Measurements from ENCODE around the gene PHF2. TPM values are rescaled to one million over a fixed set of nuclear protein-coding genes. Genes with fewer than 3 reads are reported as not detected.

The PHF2 gene
- total and polyA plus RNA-seq, 9 of the 15 experiments (the other 6 are each of a cell fraction or from before 2014, with no cell fraction given): 0.37 to 14.4 (median 8.1) TPM

GRCh38 chr9:93668261-93668871 lies 92.0 kb downstream of the PHF2 start (continued):
- TF ChIP-seq TCF15 (CRISPR knock-in tag; IDR thresholded peaks at IDR 0.05): no peak
- peak; percentile 42 to 71; a peak in 3 of 4 replicates for TF ChIP-seq MNT (conservative IDR thresholded peaks at IDR 0.05)
- TF ChIP-seq MCM7 (IDR thresholded peaks at IDR 0.05): no peak
- no peak for TF ChIP-seq ADNP (tag; IDR thresholded peaks at IDR 0.05)
- no peak for TF ChIP-seq ELK3 (CRISPR knock-in tag; IDR thresholded peaks at IDR 0.05)
- no peak for TF ChIP-seq FOSL1 (tag; conservative IDR thresholded peaks at IDR 0.05)
- no peak for TF ChIP-seq ZBTB1 (CRISPR knock-in tag; IDR thresholded peaks at IDR 0.05; ENCODE audit: borderline replicate concordance, low read depth)
- no peak for TF ChIP-seq ZNF589 (CRISPR knock-in tag; IDR thresholded peaks at IDR 0.05; ENCODE audit: low read depth)
- no peak for TF ChIP-seq SRF (CRISPR knock-in tag; IDR thresholded peaks at IDR 0.05)
- TF ChIP-seq ATF2 (CRISPR knock-in tag; IDR thresholded peaks at IDR 0.05): no peak
- no peak for TF ChIP-seq SRSF1 (IDR thresholded peaks at IDR 0.05; ENCODE audit: low read depth, low read length)
- no peak for TF ChIP-seq NCOA2 (IDR thresholded peaks at IDR 0.05; ENCODE audit: partially characterized antibody in 2 of 2)
- peak; percentile 47; the same call in 1 of the 2 replicates for TF ChIP-seq TFAP4 (CRISPR knock-in tag; IDR thresholded peaks at IDR 0.05; ENCODE audit: borderline replicate concordance)
- no peak for TF ChIP-seq AFF4 (CRISPR knock-in tag; IDR thresholded peaks at IDR 0.05)
- no peak for TF ChIP-seq ZNF12 (CRISPR knock-in tag; IDR thresholded peaks at IDR 0.05)
- no peak for TF ChIP-seq ZFP1 (CRISPR knock-in tag; IDR thresholded peaks at IDR 0.05)
